ENCODE results near the gene SSU72. TPM values are rescaled to one million over a fixed set of nuclear protein-coding genes. Genes with fewer than 3 reads are reported as not detected.
"Not testable (repeated sequence)": the region's sequence is repeated elsewhere in the genome, so short reads cannot be mapped to it uniquely, and the experiment has no call there.

Gene SSU72
- total and polyA plus RNA-seq, 8 donors = 49.2 to 74.3 (median 57.8) TPM

DNA sequence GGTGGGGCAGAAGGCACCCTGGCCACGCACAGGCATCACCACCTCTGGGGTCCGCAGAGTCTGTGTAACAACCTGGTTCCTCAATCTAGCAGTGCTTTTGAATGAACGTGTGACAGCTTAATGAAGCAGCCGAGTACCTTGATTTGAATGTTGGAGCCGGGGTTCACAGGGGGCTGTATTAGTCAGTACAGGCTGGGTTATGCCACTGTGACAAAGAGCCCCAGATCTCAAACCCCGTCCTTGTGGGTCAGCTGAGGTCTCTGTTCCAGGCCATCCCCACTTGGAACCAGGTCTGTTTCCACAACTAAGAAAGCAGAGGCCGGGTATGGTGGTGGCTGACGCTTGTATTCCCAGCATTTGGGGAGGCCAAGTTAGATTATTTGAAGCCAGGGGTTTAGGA lies 44.7 kb downstream of the SSU72 start:
- Histone ChIP-seq H3K4me1 (no peaks in the 10 kb centered on the region), H3K36me3 (peaks cover 0 to 5% (median 0%) of the 10 kb centered on the region in 3 donors), H3K27ac (no peak overlapping the region), H3K9me3 (no peaks in the 10 kb centered on the region), H3K4me3 (no peak overlapping the region), H3K27me3 (no peaks in the 10 kb centered on the region)
- FAIRE-seq (no peak), DNase-seq (no peak), ATAC-seq (no peak)
- intact Hi-C loops (cut with DNase I) = no loop called here
- TF ChIP-seq, protein P1, sequence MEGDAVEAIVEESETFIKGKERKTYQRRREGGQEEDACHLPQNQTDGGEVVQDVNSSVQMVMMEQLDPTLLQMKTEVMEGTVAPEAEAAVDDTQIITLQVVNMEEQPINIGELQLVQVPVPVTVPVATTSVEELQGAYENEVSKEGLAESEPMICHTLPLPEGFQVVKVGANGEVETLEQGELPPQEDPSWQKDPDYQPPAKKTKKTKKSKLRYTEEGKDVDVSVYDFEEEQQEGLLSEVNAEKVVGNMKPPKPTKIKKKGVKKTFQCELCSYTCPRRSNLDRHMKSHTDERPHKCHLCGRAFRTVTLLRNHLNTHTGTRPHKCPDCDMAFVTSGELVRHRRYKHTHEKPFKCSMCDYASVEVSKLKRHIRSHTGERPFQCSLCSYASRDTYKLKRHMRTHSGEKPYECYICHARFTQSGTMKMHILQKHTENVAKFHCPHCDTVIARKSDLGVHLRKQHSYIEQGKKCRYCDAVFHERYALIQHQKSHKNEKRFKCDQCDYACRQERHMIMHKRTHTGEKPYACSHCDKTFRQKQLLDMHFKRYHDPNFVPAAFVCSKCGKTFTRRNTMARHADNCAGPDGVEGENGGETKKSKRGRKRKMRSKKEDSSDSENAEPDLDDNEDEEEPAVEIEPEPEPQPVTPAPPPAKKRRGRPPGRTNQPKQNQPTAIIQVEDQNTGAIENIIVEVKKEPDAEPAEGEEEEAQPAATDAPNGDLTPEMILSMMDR (IDR thresholded peaks at IDR 0.05) = no peak
- 97 to 98% methylated on average over 8 of the region's 8 CpGs for whole genome bisulfite sequencing, 2 donors

DNA sequence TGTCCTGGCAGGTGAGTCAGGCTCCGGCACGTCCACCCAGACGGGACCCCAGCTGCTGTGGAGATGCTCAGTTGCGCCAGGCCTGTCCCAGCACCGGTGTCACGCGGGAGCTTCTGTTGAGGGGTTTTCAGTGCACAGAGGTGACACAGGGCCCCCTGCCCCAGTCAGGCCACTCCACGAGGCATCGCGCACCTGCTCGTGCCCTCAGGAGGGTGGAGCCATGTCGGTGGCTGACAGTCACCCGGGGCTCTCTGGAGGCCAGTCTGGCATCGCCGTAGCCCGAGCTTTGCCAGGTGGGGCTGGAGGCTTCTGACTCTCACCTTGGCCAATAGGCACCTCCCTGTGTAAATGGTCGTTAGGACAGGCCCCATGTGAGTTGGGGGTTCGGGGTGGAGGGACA lies 45.3 kb downstream of the SSU72 start:
- intact Hi-C loops (cut with DNase I) = no loop called here
- DNase-seq (peak in 1 of 6 donors; percentile 74), ATAC-seq (no peak), FAIRE-seq (no peak)
- Histone ChIP-seq H3K9me3 (no peaks in the 10 kb centered on the region), H3K27me3 (no peaks in the 10 kb centered on the region), H3K36me3 (peaks cover 0 to 5% (median 0%) of the 10 kb centered on the region in 3 donors), H3K4me1 (no peaks in the 10 kb centered on the region), H3K4me3 (no peak overlapping the region), H3K27ac (no peak overlapping the region)
- TF ChIP-seq, protein P1 (IDR thresholded peaks at IDR 0.05) = no peak
- 98 to 99% methylated on average over 14 to 18 of the region's 18 CpGs for whole genome bisulfite sequencing, 2 donors

DNA sequence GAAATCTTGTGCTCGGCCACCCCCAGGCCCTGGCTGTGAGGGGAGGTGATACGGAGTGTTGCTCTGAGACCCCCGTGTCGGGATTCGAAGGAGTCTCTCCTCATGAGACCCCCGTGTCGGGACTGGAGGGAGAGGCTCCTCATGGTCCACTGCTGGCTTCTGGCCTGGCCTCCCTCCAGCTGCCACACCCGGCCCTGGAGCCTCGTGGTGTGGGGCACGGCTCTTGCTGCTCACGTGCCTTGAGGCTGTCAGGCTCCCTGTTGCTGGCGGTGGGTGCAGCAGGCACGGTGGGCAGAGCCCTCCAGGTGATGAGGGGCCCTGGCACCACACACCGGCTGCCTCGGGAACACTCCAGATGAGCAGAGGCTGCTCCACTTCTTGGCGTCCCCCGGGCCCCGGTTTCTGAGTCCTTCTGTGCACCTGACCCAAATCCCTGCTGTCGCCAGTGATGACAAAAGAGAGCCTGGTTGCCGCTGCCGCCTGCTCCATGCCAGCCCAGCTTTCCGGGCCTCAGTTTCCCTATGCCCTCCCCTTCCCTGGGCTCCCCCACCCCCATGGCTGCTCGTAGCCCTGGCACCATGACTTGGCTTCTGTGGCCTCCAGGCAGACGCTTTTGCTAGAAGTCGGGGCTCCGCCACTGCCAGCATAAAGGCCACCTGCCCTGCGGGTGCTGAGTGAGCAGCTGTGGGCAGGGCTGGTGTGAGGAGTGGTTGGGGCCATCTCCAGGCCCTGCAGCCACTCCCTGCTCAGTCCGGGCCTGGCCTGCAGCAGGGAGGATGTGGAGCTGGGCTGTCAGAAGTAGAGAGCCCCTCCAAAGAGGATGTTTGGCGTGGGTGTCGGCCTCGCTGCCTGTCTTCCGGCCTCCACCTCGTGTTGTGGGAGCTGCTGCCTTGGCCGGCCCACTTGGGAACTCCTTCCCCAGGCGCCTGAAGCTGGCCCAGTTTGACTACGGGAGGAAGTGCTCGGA lies 46.1 kb downstream of the SSU72 start:
- peaks cover 0 to 5% (median 0%) of the 10 kb centered on the region in 3 donors for H3K36me3 ChIP-seq
- H3K4me3 ChIP-seq = no peak overlapping the region
- H3K9me3 ChIP-seq = no peaks in the 10 kb centered on the region
- DNase-seq (peak in 1 of 6 donors; percentile 55), ATAC-seq (no peak), FAIRE-seq (no peak)
- H3K27ac ChIP-seq = no peak overlapping the region
- no peaks in the 10 kb centered on the region for H3K4me1 ChIP-seq
- 91 to 93% methylated on average over 34 to 37 of the region's 37 CpGs for WGBS, 2 donors
- TF ChIP-seq, protein P1 (IDR thresholded peaks at IDR 0.05) = no peak
- H3K27me3 ChIP-seq = no peaks in the 10 kb centered on the region
- intact Hi-C loops (cut with DNase I) = no loop called here

DNA sequence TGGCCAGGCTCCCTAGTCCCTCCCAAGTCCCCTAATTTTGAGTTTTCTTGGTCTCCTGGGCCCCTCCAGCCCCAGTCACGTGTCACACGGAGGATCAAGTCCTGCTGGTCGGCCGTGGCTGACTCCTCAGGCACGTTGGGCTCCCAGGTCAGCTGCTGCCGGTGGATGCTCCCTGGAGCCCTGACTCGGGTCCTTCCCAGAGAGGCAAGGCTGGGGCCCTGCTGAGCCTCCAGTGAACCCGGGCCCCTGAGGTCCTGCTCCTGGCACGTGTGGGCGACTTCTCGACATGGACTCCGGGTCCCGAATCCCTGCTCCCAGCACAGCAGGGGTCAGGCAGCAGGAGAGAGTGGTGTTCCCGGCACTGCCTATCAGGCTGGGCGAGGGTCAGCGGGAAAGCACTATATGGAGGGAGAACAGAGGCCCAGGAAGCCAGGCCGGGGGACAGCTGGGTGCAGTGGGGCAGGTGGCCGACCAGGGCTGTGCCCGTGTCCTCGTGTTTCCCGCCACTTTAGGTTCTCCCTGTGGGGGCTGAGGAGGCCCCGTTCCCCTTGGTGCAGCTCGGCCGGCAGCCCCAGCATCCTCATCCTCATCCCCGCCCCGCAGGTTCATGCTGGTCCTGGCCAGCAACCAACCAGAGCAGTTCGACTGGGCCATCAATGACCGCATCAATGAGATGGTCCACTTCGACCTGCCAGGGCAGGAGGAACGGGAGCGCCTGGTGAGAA lies 47.4 kb downstream of the SSU72 start:
- intact Hi-C loops (cut with DNase I) = no loop called here
- Histone ChIP-seq H3K27me3 (no peaks in the 10 kb centered on the region), H3K4me3 (no peak overlapping the region), H3K9me3 (no peaks in the 10 kb centered on the region), H3K4me1 (no peaks in the 10 kb centered on the region), H3K27ac (no peak overlapping the region), H3K36me3 (peaks cover 0 to 5% (median 0%) of the 10 kb centered on the region in 3 donors)
- TF ChIP-seq, protein P1 (IDR thresholded peaks at IDR 0.05) = no peak
- no peak for ATAC-seq
- peak in 1 of 6 donors; percentile 74 for DNase-seq
- no peak for FAIRE-seq
- WGBS, 2 donors = 94 to 96% methylated on average over 31 of the region's 31 CpGs

DNA sequence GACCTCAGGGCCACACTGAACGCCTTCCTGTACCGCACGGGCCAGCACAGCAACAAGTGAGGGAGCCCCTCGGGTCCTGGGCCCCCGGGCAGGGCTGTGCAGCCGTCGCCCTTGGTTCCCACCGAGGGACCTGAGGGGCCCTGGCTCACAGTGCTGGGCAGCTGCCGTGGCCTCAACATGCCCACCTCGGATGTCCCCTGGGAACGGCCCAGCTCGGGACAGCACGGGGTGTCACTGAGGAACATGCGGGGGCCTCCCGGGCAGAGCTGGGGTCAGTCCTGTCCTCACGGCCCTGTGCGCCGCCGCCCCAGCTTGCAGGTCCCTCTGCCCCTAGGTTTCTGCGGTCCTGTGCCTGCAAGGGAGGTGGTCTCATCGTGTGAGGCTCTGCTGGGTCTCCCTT lies 48.2 kb downstream of the SSU72 start:
- FAIRE-seq; H3K27me3 ChIP-seq; H3K9me3 ChIP-seq; H3K27ac ChIP-seq; H3K4me3 ChIP-seq; H3K36me3 ChIP-seq; ATAC-seq; intact Hi-C loops (cut with DNase I); H3K4me1 ChIP-seq; DNase-seq: not testable (repeated sequence)
- 89 to 96% methylated on average over 5 to 20 of the region's 21 CpGs for WGBS, 2 donors

DNA sequence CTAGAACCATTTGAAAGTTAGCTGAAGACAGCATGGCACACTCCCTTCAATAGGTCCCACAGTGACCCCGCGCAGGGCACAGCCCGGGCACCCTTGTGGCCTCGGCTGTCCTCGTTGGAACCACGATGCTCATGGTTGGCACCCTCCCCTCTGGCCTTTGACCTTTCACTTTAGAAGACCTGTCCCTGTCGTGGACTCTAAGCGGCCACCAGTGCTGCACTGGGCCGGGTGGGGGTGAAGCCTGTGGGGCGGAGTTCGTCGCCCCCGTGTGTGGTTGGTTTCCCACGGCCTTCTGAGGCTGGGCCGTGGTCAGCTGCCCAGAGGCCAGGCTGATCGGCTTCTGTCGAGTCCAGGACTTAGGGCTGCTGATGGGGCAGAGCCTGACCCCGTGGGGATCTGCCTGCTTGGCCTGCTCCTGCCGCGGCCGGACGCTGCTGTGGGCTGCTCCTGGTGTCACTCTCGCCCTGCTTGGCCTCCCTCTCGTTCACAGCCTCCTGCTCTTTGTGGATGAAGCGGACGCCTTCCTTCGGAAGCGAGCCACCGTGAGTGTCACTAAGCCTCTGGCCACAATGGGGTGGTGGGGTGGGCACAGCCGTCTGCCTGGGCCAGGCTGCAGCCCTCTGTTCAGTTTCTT lies 49.8 kb downstream of the SSU72 start:
- 93 to 94% methylated on average over 25 to 26 of the region's 30 CpGs for WGBS, 2 donors
- H3K27me3 ChIP-seq; FAIRE-seq; intact Hi-C loops (cut with DNase I); DNase-seq; H3K36me3 ChIP-seq; H3K9me3 ChIP-seq; H3K4me3 ChIP-seq; ATAC-seq; H3K4me1 ChIP-seq; H3K27ac ChIP-seq: not testable (repeated sequence)

DNA sequence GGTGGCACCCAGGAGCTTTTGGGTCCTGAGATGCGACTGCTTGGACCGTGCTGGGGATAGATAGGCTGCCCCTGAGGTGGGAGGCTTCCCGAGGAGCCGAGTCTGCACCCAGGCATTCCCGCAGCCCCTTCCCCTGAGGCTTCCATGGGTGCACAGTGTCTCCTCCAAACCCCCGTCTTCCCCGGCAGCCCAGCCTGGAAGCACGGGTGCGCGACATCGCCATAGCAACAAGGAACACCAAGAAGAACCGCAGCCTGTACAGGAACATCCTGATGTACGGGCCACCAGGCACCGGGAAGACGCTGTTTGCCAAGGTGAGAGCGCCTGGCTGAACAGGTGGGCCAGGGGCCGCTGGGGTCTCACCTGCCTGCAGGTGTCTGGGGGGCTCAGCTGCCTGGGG lies 51.0 kb downstream of the SSU72 start:
- DNase-seq; intact Hi-C loops (cut with DNase I); H3K27me3 ChIP-seq; H3K4me3 ChIP-seq; H3K4me1 ChIP-seq; FAIRE-seq; H3K36me3 ChIP-seq; H3K9me3 ChIP-seq; H3K27ac ChIP-seq; ATAC-seq: not testable (repeated sequence)
- 91 to 96% methylated on average over 17 of the region's 17 CpGs for whole genome bisulfite sequencing, 2 donors

Measured in pancreas (tissue), 10 donors.